Body of pancreas (tissue), 4 donors: ENCODE results near the gene KLK5. TPM values are rescaled to one million over a fixed set of nuclear protein-coding genes. Genes with fewer than 3 reads are reported as not detected.

Source experiments
- ATAC-seq: fragments of 150-250 bp; one replicate; pipeline ENCODE4 v1.9.1; 2016
- DNase-seq, 4 donors: peaks; one replicate each; pipeline ENCODE4 v3.0.0-alpha.2; 2019
- H3K27ac ChIP-seq, 4 donors: fragments of 200-600 bp; sonication (generic); 1 replicate in 3 of 4; 2 replicates in 1 of 4; pipeline versions ENCODE4 v1.5.1 to v1.6.1; 2016 to 2019; ENCODE audit warnings: mild to moderate bottlenecking in 1 of 4, mixed read lengths in 1 of 4, moderate library complexity in 1 of 4
- H3K27me3 ChIP-seq, 2 donors: fragments of 200-600 bp; sonication (generic); one replicate each; pipeline ENCODE4 v1.6.0; 2016; ENCODE audit warnings: mild to moderate bottlenecking in 1 of 2
- H3K36me3 ChIP-seq, 2 donors: fragments of 200-600 bp; sonication (generic); replicated peaks in 1 of 2; 2 replicates each; pipeline ENCODE4 v1.5.1; 2016; ENCODE audit warnings: low read depth in 2 of 2; ENCODE audit not compliant: insufficient read depth in 1 of 2
- H3K4me1 ChIP-seq: fragments of 200-600 bp; sonication (generic); one replicate; pipeline ENCODE4 v1.6.0; 2016
- H3K4me3 ChIP-seq, 2 donors: fragments of 200-600 bp; sonication (generic); 1 replicate in 1 of 2; 2 replicates in 1 of 2; pipeline ENCODE4 v1.5.1; 2016 to 2019
- H3K9me3 ChIP-seq, 3 donors: fragments of 200-600 bp; sonication (generic); 1 replicate in 2 of 3; 2 replicates in 1 of 3; pipeline ENCODE4 v1.5.1; 2016
- CTCF ChIP-seq, 7 experiments: fragments of 450-650 bp in 4 of 7; fragments of 200-600 bp in 3 of 7; sonication (generic) in 3 of 7; IDR thresholded peaks; one replicate each; pipeline ENCODE4 v1.5.1; 2016 to 2019; ENCODE audit warnings: antibody characterized with exemption in 7 of 7
- POLR2A ChIP-seq, 3 donors: fragments of 450-650 bp; IDR thresholded peaks; one replicate each; pipeline ENCODE4 v1.6.1; 2016; ENCODE audit warnings: antibody characterized with exemption in 3 of 3, mild to moderate bottlenecking in 2 of 3
- whole genome bisulfite sequencing, 2 donors: methylation state at CpG; one replicate each; pipeline ENCODE4 v1.1.5; 2017; 5-methylcytosine and 5-hydroxymethylcytosine counted together
- intact Hi-C: fragments of 100-400 bp; cut with DNase I; formaldehyde crosslinking; loops from one replicate; pipeline ENCODE4 v1.15.1; 2023
- total RNA-seq, 2 donors: library from RNA; depleted of rRNA; stranded (reverse); fragments of >200 nt; gene quantifications; one replicate each; pipeline ENCODE4 v1.1.0, GENCODE V29; 2016

The KLK5 gene
- total RNA-seq, 2 donors from 2014 or later: not detected

DNA sequence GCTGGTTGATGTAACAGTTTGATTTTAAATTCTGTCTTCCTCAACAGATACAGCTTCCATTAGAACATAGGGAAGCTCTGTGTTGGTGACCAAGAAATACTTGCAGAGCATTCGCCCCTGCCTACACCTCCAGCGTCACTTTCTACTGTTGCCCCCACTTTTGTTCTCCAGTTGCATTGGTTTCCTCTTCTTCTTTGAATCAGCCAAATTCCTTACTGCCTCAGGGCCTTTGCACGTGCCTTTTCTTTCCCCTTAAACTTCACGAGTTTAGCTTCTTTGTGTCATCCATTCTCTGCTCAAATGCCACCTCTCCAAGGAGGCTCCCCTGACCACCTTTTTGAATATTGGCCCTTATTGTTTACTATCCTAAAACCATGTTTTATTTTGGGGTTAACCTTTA, 5.7 kb downstream of the KLK5 start:
- Histone ChIP-seq H3K27ac (no peak overlapping the region), H3K4me1 (no peaks in the 10 kb centered on the region), H3K9me3 (no peaks in the 10 kb centered on the region), H3K36me3 (no peaks in the 10 kb centered on the region), H3K4me3 (no peak overlapping the region), H3K27me3 (no peaks in the 10 kb centered on the region)
- no peak for DNase-seq
- TF ChIP-seq POLR2A (IDR thresholded peaks at IDR 0.05) (no peak), CTCF (IDR thresholded peaks at IDR 0.05) (no peak)
- 61 to 68% methylated on average over 4 of the region's 4 CpGs for WGBS, 2 donors
- no peak for ATAC-seq
- intact Hi-C loops: no loop called here

DNA sequence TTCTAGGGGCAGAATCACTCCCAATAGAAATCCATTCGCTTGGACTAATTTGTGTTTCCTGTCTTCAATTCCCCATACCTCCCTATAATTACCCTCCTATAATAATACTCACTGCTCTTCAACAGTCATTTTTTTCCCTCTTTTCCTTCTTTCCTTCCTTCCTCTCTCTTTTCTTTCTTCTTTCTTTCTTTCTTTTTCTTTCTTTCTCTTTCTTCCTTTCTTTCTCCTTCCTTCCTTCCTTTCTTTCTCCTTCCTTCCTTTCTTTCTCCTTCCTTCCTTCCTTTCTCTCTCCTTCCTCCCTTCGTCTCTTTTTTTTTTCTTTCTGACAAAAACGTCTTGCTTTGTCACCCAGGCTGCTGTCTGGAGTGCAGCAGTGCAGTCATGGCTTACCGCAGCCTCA, 8.0 kb downstream of the KLK5 start:
- H3K36me3 ChIP-seq: no peaks in the 10 kb centered on the region
- no peak overlapping the region for H3K4me3 ChIP-seq
- H3K9me3 ChIP-seq: no peaks in the 10 kb centered on the region
- DNase-seq (no peak), ATAC-seq (no peak)
- H3K4me1 ChIP-seq: no peaks in the 10 kb centered on the region
- 59 to 60% methylated on average over 4 of the region's 4 CpGs for WGBS, 2 donors
- peaks cover 0 to 3% of the 10 kb centered on the region in 2 donors for H3K27me3 ChIP-seq
- intact Hi-C loops: no loop called here
- TF ChIP-seq CTCF (IDR thresholded peaks at IDR 0.05) (no peak), POLR2A (IDR thresholded peaks at IDR 0.05) (no peak)
- H3K27ac ChIP-seq: no peak overlapping the region

DNA sequence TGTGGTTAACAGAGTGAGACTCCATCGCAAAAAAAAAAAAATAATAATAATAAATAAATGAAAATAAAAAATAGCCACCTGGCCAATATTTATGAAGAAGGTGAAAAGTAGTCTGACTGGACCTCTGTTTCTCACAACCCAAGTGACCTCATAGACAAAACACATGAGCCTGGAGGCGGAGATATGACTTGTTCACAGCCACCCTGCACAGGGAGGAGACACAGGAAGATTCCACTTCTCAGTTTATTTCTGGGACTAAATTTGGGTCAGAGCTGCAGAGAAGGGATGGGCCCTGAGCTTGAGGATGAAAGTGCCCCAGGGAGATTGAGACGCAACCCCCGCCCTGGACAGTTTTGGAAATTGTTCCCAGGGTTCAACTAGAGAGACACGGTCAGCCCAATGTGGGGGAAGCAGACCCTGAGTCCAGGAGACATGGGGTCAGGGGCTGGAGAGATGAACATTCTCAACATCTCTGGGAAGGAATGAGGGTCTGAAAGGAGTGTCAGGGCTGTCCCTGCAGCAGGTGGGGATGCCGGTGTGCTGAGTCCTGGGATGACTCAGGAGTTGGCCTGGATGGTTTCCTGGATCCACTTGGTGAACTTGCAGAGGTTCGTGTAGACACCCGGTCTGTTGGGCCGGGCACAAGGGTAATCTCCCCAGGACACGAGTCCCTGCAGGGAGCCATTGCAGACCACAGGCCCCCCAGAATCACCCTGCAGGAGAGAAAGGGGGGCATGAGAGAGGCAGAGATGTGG, 9.6 kb downstream of the KLK5 start:
- H3K36me3 ChIP-seq: no peaks in the 10 kb centered on the region
- TF ChIP-seq CTCF (IDR thresholded peaks at IDR 0.05) (no peak), POLR2A (IDR thresholded peaks at IDR 0.05) (no peak)
- H3K4me3 ChIP-seq: no peak overlapping the region
- intact Hi-C loops: no loop called here
- no peak overlapping the region for H3K27ac ChIP-seq
- no peak for DNase-seq
- H3K27me3 ChIP-seq: peaks cover 0 to 7% of the 10 kb centered on the region in 2 donors
- 67 to 77% methylated on average over 10 of the region's 10 CpGs for WGBS, 2 donors
- no peaks in the 10 kb centered on the region for H3K4me1 ChIP-seq
- ATAC-seq: no peak
- H3K9me3 ChIP-seq: no peaks in the 10 kb centered on the region

DNA sequence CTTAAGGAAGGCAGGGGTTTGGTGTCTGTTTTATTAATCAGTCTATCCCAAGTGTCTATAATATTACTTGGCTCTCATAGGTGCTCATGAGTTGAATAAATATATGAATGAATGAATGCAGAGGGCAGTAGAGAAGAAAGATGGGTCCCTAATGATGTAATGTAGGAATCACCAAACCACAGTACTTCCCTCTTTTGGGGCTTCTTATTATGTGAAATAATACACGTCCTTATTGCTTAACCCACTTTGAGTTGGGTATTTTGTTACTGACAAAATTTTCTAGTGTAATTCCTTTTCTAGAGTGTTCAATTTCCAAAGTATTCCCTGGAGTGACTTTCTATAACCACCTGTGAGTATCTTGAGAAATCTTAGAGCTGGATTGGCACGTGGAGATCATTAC, 13.2 kb downstream of the KLK5 start:
- H3K4me3 ChIP-seq: no peak overlapping the region
- ATAC-seq: no peak
- WGBS, 2 donors: 36 to 58% methylated on average over 2 of the region's 2 CpGs
- H3K36me3 ChIP-seq: no peaks in the 10 kb centered on the region
- TF ChIP-seq CTCF (IDR thresholded peaks at IDR 0.05) (no peak), POLR2A (IDR thresholded peaks at IDR 0.05) (no peak)
- no peak for DNase-seq
- no peak overlapping the region for H3K27ac ChIP-seq
- no peaks in the 10 kb centered on the region for H3K9me3 ChIP-seq
- H3K4me1 ChIP-seq: no peaks in the 10 kb centered on the region
- intact Hi-C loops: loop anchor here (10.0 kb wide), 1 partner anchor 155 kb away; no protein-coding TSS in a partner anchor
- H3K27me3 ChIP-seq: peaks cover 0 to 7% of the 10 kb centered on the region in 2 donors

DNA sequence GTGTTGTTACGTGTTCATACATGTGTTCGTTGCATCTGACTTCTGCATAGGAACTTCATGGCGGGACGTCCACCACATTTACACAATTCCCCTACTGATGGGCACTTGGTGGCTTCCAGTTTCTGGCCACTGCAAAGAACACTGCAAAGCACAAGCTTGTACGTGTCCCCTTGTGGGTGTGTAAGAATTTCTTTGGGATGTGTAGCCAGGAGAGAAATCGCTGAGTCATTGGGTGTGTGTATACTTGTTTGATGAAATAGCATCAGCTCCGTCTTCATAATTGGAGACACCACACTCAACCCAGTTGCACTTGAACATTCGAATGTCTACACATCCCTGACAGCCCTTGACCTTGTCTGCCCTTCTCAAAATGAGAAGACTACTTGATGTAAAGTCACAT, 19.2 kb downstream of the KLK5 start:
- Histone ChIP-seq H3K27me3 (peaks cover 0 to 8% of the 10 kb centered on the region in 2 donors), H3K4me1 (peaks cover 3% of the 10 kb centered on the region), H3K9me3 (no peaks in the 10 kb centered on the region), H3K27ac (no peak overlapping the region), H3K4me3 (no peak overlapping the region), H3K36me3 (no peaks in the 10 kb centered on the region)
- ATAC-seq: no peak
- WGBS, 2 donors: 60% methylated on average over 8 of the region's 8 CpGs
- DNase-seq: no peak
- TF ChIP-seq POLR2A (IDR thresholded peaks at IDR 0.05) (no peak), CTCF (IDR thresholded peaks at IDR 0.05) (no peak)
- intact Hi-C loops: loop anchor here (10.0 kb wide), 1 partner anchor 161 kb away; no protein-coding TSS in a partner anchor
